ENCODE data around the gene COL24A1.

COL24A1 gene

GRCh38 chr1:85991261-85991660 is 165.3 kb downstream of the COL24A1 start:
- Histone ChIP-seq H3K27me3 (ENCODE audit: insufficient read depth, low read depth) (no peaks in the 10 kb centered on the region), H3K9ac (no peak overlapping the region), H3K79me2 (ENCODE audit: insufficient read depth, low read depth) (no peaks in the 10 kb centered on the region), H3K4me2 (peak overlapping the region; percentile 26; the same call in 1 of the 2 replicates), H3K27ac (peak overlapping the region; percentile 35; the same call in 1 of the 2 replicates), H3K4me3 (IDR thresholded peaks at IDR 0.05; ENCODE audit: insufficient read depth, low read depth, low read length) (no peak overlapping the region), H3K36me3 (ENCODE audit: insufficient read depth) (no peaks in the 10 kb centered on the region), H2AFZ (ENCODE audit: low read depth) (peak overlapping the region; percentile 40; the same call in 1 of the 2 replicates), H4K20me1 (ENCODE audit: insufficient read depth) (no peaks in the 10 kb centered on the region), H3K4me1 (ENCODE audit: low read depth, poor library complexity, severe bottlenecking) (peaks cover 51% of the 10 kb centered on the region)
- TF ChIP-seq CTCF (conservative IDR thresholded peaks at IDR 0.05; ENCODE audit: low read depth, low read length), result no peak

- no peaks in the 10 kb centered on the region for H3K27me3 ChIP-seq (ENCODE audit: insufficient read depth, low read depth)
- no peak overlapping the region for H3K4me2 ChIP-seq
- H2AFZ ChIP-seq (ENCODE audit: low read depth), result no peak overlapping the region
- no peaks in the 10 kb centered on the region for H4K20me1 ChIP-seq (ENCODE audit: insufficient read depth)
- no peaks in the 10 kb centered on the region for H3K36me3 ChIP-seq (ENCODE audit: insufficient read depth)
- no peaks in the 10 kb centered on the region for H3K79me2 ChIP-seq (ENCODE audit: insufficient read depth, low read depth)
- no peak for TF ChIP-seq CTCF (conservative IDR thresholded peaks at IDR 0.05; ENCODE audit: low read depth, low read length)
- no peak overlapping the region for H3K27ac ChIP-seq
- H3K4me3 ChIP-seq (IDR thresholded peaks at IDR 0.05; ENCODE audit: insufficient read depth, low read depth, low read length), result no peak overlapping the region
- peaks cover 19% of the 10 kb centered on the region for H3K4me1 ChIP-seq (ENCODE audit: low read depth, poor library complexity, severe bottlenecking)
- H3K9ac ChIP-seq, result no peak overlapping the region
Observed at GRCh38 chr1:85984636-85985035, 171.9 kb downstream of the COL24A1 start.

- Histone ChIP-seq H3K4me2 (peak overlapping the region; percentile 33), H3K27me3 (ENCODE audit: insufficient read depth, low read depth) (no peaks in the 10 kb centered on the region), H3K27ac (peak overlapping the region; percentile 15; the same call in 1 of the 2 replicates), H4K20me1 (ENCODE audit: insufficient read depth) (no peaks in the 10 kb centered on the region), H3K9ac (no peak overlapping the region), H2AFZ (ENCODE audit: low read depth) (no peak overlapping the region), H3K4me3 (IDR thresholded peaks at IDR 0.05; ENCODE audit: insufficient read depth, low read depth, low read length) (no peak overlapping the region), H3K4me1 (ENCODE audit: low read depth, poor library complexity, severe bottlenecking) (peaks cover 19% of the 10 kb centered on the region), H3K36me3 (ENCODE audit: insufficient read depth) (no peaks in the 10 kb centered on the region), H3K79me2 (ENCODE audit: insufficient read depth, low read depth) (no peaks in the 10 kb centered on the region)
- TF ChIP-seq CTCF (conservative IDR thresholded peaks at IDR 0.05; ENCODE audit: low read depth, low read length), result no peak
Observed at GRCh38 chr1:85983316-85983715, 173.3 kb downstream of the COL24A1 start.

GRCh38 chr1:85976516-85977205 is 179.9 kb downstream of the COL24A1 start:
- no peaks in the 10 kb centered on the region for H3K27me3 ChIP-seq (ENCODE audit: insufficient read depth, low read depth)
- peaks cover 6% of the 10 kb centered on the region for H3K4me1 ChIP-seq (ENCODE audit: low read depth, poor library complexity, severe bottlenecking)
- no peak overlapping the region for H3K27ac ChIP-seq
- no peaks in the 10 kb centered on the region for H3K36me3 ChIP-seq (ENCODE audit: insufficient read depth)
- H3K9ac ChIP-seq, result no peak overlapping the region
- H4K20me1 ChIP-seq (ENCODE audit: insufficient read depth), result no peaks in the 10 kb centered on the region
- no peak overlapping the region for H2AFZ ChIP-seq (ENCODE audit: low read depth)
- TF ChIP-seq CTCF (conservative IDR thresholded peaks at IDR 0.05; ENCODE audit: low read depth, low read length), result no peak
- H3K79me2 ChIP-seq (ENCODE audit: insufficient read depth, low read depth), result no peaks in the 10 kb centered on the region
- H3K4me2 ChIP-seq, result no peak overlapping the region
- no peak overlapping the region for H3K4me3 ChIP-seq (IDR thresholded peaks at IDR 0.05; ENCODE audit: insufficient read depth, low read depth, low read length)
